Spleen (tissue), 7 donors: ENCODE measurements around the gene VWA3B.

Source experiments
- POLR2A ChIP-seq, 3 donors: fragments of 450-650 bp; IDR thresholded peaks; one replicate each; pipeline ENCODE4 v1.5.1; 2017; ENCODE audit warnings: antibody characterized with exemption in 3 of 3, mild to moderate bottlenecking in 1 of 3
- POLR2AphosphoS5 ChIP-seq, 3 donors: sonication (generic); formaldehyde crosslinking; IDR thresholded peaks; one replicate each; pipeline ENCODE4 v1.5.1; 2017; ENCODE audit warnings: antibody characterized with exemption in 3 of 3
- TF ChIP-seq, protein P1 (sequence below), 11 experiments: fragments of 200-600 bp in 7 of 11; fragments of 450-650 bp in 4 of 11; sonication (generic) in 4 of 11; IDR thresholded peaks in 8 of 11; conservative IDR thresholded peaks in 3 of 11; 1 replicate in 7 of 11; 2 replicates in 4 of 11; pipeline versions ENCODE4 v1.4.0 to v1.8.0; 2016 to 2021; ENCODE audit warnings: antibody characterized with exemption in 11 of 11, inconsistent platforms in 4 of 11, mild to moderate bottlenecking in 1 of 11
- donor health status: DM: no; HTN: no; CAD: no; lungs with moderate emphysema.
- donor health status: DM: no; HTN: no; CAD: no.
- donor health status: DM: no; HTN: no; CAD: no.

DNA sequence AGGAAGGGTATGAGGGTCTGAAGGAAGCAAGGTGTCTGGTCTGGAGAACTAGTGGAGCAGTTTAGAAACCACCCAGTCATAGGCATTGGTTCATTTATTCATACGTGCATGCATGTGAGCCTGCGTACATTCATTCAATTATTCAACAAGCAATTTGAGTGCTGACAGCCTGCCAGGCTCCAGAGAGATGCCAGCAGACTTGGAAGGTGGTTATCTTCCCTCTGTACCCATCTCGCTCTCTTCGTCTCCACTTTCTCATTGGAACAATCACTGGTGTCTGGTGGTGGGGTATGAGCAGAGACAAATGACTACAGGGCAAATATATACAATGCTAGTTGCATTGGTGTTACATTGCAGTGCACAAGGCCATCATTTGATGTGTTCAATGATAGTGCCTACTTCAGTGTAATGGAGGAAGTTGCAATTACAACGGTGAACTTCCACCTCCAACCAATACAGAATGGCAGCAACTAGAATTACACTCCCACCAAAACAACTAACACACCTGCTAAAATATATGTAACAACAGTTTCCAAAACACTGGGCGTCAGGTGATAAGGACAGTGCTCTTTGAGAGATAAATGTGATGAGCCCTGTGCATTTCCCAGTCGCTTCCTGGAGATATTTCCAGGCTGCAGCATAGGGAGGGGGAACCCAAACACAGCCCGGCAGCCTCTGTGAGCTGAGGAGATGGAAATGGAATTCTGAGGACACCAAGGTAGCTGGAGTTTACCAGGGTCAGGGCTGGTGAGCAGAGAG, 226.7 kb downstream of the VWA3B start:
- TF ChIP-seq, protein P1, sequence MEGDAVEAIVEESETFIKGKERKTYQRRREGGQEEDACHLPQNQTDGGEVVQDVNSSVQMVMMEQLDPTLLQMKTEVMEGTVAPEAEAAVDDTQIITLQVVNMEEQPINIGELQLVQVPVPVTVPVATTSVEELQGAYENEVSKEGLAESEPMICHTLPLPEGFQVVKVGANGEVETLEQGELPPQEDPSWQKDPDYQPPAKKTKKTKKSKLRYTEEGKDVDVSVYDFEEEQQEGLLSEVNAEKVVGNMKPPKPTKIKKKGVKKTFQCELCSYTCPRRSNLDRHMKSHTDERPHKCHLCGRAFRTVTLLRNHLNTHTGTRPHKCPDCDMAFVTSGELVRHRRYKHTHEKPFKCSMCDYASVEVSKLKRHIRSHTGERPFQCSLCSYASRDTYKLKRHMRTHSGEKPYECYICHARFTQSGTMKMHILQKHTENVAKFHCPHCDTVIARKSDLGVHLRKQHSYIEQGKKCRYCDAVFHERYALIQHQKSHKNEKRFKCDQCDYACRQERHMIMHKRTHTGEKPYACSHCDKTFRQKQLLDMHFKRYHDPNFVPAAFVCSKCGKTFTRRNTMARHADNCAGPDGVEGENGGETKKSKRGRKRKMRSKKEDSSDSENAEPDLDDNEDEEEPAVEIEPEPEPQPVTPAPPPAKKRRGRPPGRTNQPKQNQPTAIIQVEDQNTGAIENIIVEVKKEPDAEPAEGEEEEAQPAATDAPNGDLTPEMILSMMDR (IDR thresholded peaks at IDR 0.05 in 8 of 11, conservative IDR thresholded peaks at IDR 0.05 in 3 of 11), result no peak
- no peak for TF ChIP-seq POLR2AphosphoS5 (IDR thresholded peaks at IDR 0.05)
- no peak for TF ChIP-seq POLR2A (IDR thresholded peaks at IDR 0.05)
